GM19463 (cell line): ENCODE data around the gene FUOM.

ENCODE experiments used
- ATAC-seq: cut with Tn5 transposase; IDR thresholded peaks from one replicate; pipeline ENCODE4 v1.9.1; 2021; ENCODE audit warnings: mild to moderate bottlenecking, moderate library complexity; ENCODE audit not compliant: unreplicated experiment

FUOM gene

DNA sequence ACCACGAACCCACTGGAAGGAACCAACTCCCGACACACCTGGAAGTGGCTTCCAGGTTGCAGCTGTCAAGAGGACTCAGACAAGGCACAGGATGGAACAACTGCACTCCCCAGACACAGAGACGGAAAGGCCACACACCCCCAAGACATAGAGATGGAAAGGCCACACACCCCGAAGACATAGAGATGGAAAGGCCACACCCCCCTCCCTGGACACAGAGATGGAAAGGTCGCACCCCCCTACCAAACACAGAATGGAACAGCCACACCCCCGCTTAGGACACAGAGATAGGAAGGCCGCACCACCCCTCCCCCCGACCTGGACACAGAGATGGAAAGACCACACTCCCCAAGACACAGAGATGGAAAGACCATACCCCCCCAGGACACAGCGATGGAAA, 41.6 kb downstream of the FUOM start:
- ATAC-seq: no peak

DNA sequence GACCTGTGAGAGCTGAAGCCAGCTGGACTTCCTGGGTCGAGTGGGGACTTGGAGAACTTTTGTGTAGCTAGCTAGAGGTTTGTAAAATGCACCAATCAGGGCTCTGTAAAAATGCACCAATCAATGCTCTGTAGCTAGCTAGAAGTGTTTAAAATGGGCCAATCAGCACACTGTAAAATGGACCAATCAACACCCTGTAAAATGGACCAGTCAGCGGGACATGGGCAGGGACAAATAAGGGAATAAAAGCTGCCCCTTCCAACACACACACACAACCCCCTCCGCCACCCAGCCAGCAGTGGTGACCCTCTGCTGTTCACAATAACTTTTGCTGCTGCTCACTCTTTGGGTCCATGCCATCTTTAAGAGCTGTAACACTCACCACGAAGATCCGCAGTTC, 42.0 kb downstream of the FUOM start:
- no peak for ATAC-seq

DNA sequence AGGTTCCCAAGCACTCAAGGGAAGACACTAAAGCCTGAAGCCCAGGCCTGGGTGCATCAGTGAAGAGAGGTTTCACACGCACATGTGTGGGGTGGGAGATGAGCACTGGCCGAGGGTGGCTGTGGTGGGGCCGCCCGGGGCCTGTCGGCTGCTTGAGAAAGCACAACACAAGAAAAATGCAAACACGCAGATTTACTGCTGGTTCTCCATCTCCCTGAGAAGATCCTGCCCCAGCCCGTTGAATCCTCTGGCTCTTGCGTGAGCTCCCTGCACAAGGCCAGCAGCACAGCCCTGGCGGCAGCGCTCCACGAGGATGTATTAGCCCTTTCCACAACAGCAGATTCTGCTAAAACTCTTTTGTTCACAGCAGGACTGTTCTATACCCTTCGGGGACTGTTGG, 42.9 kb downstream of the FUOM start:
- no peak for ATAC-seq

DNA sequence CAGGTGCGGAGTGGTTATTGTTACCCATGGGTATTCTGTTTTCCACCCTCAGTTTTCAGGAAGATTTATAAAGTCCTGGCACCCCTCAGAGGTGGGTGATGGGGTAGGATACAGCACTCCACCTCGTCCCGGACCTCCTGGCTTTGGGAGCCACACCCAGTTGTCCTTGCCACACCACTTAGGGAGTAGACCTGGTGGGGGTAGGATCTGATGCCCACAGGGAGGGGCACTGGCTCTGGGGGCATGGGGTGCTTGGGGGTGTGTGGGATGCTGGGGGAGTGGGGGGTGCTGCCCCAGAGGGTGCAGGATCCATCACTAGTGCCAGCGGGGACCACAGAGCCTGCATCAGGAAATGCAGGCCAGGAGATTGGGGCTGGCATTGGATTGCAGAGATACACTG, 44.6 kb downstream of the FUOM start:
- no peak for ATAC-seq

DNA sequence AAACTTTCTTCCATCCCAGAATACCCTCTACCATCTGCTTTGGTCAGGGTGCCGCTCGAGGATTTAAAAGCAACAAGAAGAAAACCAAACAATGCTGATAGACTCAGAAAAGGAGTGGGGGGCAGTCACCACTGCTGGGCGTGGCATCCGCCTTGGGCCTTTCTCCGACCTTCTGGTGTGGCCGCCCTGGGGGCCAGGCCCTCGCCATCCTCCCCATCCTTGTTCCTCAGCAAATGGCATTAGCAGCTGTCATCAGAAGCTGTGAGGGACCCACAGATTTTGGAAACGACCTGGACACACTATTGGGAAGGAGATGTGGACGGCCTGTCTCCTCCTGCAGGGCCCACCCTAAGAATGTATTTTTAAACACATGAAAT, 45.1 kb downstream of the FUOM start:
- no peak for ATAC-seq

DNA sequence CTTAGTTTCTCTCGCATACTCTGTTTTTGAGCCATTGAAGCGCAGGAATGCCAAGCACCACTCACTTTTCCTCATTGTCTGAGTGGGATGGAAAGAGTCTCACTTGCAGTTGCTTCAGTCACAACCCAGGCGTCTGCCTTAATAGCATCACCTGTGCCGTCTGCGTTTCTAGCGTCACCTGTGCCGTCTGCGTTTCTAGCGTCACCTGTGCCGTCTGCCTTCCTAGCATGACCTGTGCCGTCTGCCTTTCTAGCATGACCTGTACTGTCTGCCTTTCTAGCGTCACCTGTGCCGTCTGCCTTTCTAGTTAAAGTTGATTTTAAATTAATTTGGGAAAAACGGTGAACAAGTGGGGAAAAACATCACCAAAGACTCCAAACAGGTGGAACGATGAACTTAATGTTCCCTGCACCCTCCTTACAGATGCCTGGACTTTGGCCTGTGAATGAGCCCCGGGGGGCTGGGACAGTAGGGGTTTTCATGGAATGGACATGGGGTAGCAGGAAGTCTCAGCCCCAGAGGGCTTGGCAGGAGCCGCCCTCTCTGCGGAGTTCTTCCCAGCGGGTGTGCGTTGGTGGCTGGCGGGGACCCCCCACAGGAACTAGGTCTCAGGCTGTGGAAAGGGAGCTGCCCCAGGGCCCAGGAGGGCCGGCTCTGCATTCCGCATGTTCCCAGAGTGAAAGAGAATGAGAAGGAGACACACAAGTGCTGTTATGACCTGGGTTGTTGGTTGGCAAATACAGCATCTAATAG, 45.6 kb downstream of the FUOM start:
- ATAC-seq: no peak

DNA sequence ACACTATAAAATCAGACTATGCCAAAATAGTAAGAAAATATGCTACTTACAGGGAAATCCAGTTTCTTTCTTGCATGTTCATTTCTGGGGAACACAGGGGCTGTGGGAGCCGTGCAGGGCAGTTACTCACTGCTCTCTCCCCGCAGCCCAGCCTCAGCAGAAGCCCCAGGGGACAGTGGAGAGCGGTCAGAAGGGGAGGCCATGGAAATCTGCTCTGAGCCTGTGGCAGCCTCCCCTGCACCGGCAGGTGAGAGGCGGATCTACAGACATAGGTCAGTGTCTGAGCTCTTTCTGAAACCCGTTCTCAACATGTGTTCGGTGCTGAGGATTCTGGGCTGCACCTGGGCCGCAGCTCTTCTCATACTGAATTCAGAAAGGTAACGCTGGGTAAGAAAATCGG, 46.2 kb downstream of the FUOM start:
- ATAC-seq: no peak

DNA sequence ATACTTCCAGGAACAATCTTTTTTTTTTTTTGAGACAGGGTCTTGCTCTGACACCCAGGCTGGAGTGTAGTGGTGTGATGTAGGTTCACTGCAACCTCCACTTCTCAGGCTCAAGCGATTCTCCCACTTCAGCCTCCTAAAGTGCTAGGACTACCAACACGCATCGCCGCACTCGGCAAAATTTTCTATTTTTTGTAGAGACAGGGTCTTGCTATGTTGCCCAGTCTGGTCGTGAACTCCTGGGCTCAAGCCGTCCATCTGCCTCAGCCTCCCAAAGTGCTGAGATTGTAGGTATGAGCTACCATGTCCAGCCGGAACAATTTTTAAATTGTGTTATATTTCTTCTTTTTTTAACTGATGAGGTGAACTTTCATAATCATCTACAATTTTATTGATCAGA, 47.0 kb downstream of the FUOM start:
- no peak for ATAC-seq

DNA sequence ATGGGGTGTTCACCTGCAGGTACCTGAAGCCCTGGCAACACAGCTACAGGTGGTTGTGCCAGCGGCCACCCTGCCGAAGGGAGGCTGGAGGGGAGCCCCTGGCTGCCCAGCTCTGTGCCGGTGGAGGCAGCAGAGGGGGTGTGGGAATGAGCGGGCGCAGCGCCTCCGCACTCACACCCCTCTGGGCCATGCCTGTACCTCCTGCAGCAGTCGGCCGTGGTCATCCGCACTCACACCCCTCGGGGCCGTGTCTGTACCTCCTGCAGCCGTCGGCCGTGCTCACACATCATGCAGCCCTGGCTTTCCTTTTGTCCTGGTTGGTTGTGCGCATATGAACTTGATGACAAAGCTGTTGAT, 47.4 kb downstream of the FUOM start:
- ATAC-seq: no peak

DNA sequence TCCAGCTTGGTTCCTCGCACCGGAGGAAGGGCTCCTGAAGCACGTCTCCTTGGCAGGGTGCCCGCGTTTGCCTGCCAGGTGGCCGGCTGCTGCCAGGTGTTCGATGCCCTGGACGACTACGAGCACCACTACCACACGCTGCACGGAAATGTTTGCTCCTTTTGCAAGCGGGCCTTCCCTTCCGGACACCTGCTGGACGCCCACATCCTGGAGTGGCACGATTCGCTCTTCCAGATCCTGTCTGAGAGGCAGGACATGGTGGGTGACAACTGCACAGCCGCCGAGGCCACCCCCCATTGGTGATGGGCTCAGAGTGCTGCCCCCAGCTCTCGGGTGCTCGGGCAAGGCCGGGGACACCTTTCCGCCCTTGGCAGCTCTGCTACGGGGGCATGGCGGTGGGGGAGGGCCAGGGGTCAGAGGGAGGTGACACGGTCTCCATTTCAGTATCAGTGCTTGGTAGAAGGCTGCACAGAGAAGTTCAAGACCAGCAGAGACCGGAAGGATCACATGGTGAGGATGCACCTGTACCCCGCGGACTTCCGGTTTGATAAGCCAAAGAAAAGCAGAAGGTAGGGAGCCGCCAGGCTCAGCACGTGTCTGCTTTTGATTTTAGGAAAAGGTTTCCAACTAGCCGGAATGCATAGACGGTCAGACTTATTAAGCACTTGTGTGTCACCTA, 48.0 kb downstream of the FUOM start:
- ATAC-seq: no peak

DNA sequence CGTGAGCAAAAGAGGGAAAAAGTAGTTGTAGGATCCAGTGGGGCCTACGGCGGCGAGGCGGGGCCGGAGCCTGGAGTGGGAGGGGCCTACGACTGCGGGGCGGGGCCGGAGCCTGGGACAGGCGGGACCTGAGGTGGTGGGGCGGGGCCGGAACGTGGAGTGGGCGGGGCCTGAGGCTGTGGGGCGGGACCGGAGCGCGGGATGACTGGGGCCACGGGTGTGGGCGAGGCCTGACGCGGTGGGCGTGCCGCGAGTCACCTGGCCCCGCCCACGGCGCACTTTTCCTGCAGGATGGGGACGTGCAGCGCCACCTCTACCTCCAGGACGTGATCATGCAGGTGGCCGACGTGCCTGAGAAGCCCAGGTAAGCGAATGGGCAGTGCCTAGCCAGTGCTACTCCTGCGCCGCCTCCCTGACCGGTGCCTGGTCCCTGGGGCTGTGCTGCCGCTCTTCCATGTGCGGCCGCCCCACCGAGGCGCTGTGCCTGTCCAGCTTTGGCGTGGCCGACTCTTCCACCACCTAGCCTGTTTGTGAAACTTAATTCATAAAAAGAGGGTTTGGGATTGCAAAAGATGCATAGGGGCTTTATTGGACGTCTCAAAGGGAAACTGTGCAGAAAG, 48.6 kb downstream of the FUOM start:
- peak; percentile 79 for ATAC-seq

DNA sequence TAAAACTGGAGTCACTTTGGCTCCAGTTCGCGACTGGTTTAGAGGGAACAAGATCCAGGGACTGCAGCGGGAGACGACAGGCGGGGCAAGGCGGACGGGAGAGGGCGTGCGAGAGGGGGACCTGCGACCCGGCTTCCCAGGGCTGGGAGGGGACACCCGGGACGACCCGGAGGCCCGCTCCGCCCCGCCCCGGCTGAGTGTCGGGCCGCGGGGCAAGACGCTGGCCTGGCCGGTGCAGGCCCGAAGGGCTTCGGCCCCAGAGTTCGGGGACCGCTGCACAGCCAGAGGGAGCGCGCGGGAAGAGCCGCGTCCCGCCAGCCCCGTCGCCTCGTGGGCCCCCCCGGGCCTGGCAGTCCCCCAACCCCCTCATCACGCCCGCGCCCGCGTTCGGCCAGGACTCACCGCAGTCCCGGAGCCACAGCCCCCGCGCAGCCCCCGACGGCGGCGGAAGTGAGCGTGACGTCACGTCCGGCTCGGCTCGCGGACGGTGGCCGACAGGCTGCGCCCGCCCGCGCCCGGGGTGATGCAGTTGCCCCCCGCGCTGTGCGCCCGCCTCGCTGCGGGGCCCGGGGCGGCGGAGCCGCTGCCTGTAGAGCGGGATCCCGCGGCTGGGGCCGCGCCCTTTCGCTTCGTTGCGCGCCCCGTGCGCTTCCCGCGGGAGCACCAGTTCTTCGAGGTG, 49.3 kb downstream of the FUOM start, which contains the start of the genes TUBGCP2 and ZNF511:
Gene TUBGCP2 (minus strand): TSS at position 452 of the 679 bp plus-strand sequence. CDS start 5,931 bp downstream, outside the sequence.
Gene ZNF511 (plus strand): TSS at position 494 of the 679 bp plus-strand sequence. CDS start 30 bp downstream, at position 524.
- peak; percentile 76 for ATAC-seq

DNA sequence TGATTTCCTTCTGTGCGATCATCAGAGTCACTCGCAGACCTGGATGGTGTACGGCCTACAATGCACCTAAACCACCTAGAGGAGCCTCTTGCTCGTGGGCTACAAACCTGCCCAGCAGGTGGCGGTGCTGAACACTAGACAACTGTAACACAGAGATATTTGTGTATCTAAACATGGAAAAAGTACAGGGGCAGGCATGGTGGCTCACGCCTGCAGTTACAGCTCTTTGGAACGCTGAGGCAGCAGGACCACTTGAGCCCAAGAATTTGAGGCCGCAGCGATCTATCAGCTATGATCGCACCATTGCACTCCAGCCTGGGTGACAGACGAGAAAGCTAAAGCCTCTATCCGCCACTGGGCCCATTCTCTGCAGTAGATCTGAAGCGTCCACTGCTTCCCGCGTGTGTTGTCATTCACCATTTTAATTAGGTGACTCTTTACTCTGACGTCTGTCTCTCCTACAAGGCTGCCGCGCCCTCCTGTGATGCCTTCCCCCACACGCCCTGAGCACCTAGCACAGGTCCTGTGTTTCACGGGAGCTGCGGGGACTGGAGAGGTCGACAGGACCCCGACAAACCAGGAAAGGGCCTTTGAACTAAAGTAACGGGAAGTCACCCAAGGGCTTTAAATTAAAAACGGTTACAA, 49.9 kb downstream of the FUOM start:
- peak; percentile 30 for ATAC-seq

DNA sequence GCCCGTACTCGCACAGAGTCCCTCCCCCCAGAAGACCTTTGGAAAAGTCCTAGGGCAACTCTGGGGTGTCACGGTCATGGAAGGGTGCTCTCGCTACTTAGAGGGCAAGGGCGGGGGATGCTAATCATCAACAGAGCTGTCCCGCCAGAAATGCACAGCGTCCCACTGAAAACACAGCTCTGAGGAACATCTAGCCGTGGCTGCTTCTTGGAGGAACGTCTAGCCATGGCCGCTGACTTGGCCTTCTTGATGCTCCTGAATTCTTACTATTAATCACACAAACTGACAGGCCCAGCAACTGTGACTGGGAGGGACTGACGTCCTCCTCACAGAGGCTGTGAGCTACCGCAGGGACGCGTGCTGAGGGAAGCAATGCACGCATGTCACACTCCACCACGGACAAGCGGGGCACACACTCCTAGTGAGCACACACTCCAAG, 50.9 kb downstream of the FUOM start:
- ATAC-seq: no peak

DNA sequence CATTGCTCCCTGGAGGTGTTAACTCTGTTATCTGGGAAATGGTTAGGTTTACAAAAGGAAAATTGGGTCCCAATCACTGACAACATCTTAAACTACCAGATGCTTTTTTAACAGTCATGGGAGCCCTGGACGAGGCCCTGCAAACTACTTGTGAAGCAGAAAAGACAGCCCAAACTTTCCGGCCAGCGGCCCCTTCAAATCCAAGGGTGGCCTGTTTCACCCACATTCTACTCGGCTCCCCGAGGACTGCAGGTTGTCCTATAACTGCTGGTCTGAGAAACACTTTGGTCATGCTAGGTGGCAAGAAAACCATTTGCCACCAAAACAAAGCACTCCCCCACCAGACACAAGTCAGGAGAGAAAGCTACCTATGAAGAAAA, 51.7 kb downstream of the FUOM start:
- no peak for ATAC-seq
